Ascending aorta (tissue), 2 donors: ENCODE results near the gene JPT2. TPM values are rescaled to one million over a fixed set of nuclear protein-coding genes. Genes with fewer than 3 reads are reported as not detected.

Experiments
- DNase-seq, 2 donors: peaks; one replicate each; pipeline ENCODE4 v3.0.0-alpha.2; 2019; ENCODE audit warnings: low spot score in 2 of 2
- H3K27ac ChIP-seq, 2 donors: fragments of 200-600 bp; sonication (generic); one replicate each; pipeline ENCODE4 v1.5.1; 2016 to 2017; ENCODE audit warnings: mild to moderate bottlenecking in 1 of 2
- H3K27me3 ChIP-seq: fragments of 200-600 bp; sonication (generic); one replicate; pipeline ENCODE4 v1.5.1; 2017
- H3K36me3 ChIP-seq, 2 donors: fragments of 200-600 bp; sonication (generic); one replicate each; pipeline ENCODE4 v1.5.1; 2016
- H3K4me1 ChIP-seq, 2 donors: fragments of 200-600 bp; sonication (generic); one replicate each; pipeline ENCODE4 v1.5.1; 2016 to 2017; ENCODE audit warnings: mild to moderate bottlenecking in 1 of 2
- H3K4me3 ChIP-seq, 2 donors: fragments of 200-600 bp; sonication (generic); one replicate each; pipeline ENCODE4 v1.5.1; 2016 to 2017; ENCODE audit warnings: mild to moderate bottlenecking in 1 of 2
- H3K9me3 ChIP-seq, 2 donors: fragments of 200-600 bp; sonication (generic); one replicate each; pipeline ENCODE4 v1.5.1; 2016
- intact Hi-C: fragments of 100-400 bp; cut with DNase I; formaldehyde crosslinking; loops from one replicate; pipeline ENCODE4 v1.15.1; 2023
- total RNA-seq: library from RNA; depleted of rRNA; stranded (reverse); fragments of >200 nt; gene quantifications from one replicate; pipeline ENCODE4 v1.1.0, GENCODE V29; 2016
- TF ChIP-seq, protein P1 (sequence below), 3 experiments: fragments of 200-600 bp in 2 of 3; fragments of 450-650 bp in 1 of 3; sonication (generic) in 2 of 3; IDR thresholded peaks; one replicate each; pipeline ENCODE4 v1.5.1; 2016 to 2019; ENCODE audit warnings: antibody characterized with exemption in 3 of 3, mild to moderate bottlenecking in 1 of 3, moderate library complexity in 1 of 3

JPT2 gene
- total RNA-seq, 1 donor from 2014 or later = 18.3 TPM

DNA sequence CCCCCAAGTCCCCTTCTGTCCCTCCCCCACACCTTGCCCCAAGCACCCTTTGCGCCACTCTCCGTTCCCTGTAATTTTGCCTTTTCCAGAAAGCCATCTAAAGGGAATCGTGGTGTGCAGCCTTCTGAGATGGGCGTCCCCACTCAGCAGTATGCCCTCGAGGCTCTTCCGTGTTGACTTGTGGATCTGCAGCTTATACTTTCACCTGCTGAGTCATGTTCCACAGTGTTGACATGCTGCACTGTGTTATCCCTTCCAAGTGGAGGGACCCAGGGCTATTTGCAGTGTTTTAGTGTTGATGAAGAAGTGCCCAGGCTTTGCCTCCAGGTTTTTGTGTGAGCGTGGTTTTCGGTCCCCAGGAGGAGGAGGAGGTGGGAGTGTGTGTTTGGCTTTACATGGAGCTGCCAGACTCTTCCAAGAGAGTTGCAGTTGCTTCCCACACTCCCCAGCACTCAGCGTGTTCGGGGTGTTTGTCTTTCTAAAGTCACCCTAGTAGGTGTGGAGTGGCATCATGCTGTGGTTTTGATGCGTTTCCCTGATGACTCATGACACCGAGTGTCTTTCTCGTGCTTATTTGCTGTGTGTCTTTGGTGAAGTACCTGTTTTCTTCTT is 32.1 kb upstream of the JPT2 start:
- no peaks in the 10 kb centered on the region for H3K9me3 ChIP-seq
- TF ChIP-seq, protein P1, sequence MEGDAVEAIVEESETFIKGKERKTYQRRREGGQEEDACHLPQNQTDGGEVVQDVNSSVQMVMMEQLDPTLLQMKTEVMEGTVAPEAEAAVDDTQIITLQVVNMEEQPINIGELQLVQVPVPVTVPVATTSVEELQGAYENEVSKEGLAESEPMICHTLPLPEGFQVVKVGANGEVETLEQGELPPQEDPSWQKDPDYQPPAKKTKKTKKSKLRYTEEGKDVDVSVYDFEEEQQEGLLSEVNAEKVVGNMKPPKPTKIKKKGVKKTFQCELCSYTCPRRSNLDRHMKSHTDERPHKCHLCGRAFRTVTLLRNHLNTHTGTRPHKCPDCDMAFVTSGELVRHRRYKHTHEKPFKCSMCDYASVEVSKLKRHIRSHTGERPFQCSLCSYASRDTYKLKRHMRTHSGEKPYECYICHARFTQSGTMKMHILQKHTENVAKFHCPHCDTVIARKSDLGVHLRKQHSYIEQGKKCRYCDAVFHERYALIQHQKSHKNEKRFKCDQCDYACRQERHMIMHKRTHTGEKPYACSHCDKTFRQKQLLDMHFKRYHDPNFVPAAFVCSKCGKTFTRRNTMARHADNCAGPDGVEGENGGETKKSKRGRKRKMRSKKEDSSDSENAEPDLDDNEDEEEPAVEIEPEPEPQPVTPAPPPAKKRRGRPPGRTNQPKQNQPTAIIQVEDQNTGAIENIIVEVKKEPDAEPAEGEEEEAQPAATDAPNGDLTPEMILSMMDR (IDR thresholded peaks at IDR 0.05) = no peak
- no peaks in the 10 kb centered on the region for H3K4me1 ChIP-seq
- no peaks in the 10 kb centered on the region for H3K27me3 ChIP-seq
- H3K4me3 ChIP-seq = no peak overlapping the region
- no peak for DNase-seq
- no peak overlapping the region for H3K27ac ChIP-seq
- intact Hi-C loops = no loop called here
- H3K36me3 ChIP-seq = peaks cover 43 to 57% of the 10 kb centered on the region in 2 donors

DNA sequence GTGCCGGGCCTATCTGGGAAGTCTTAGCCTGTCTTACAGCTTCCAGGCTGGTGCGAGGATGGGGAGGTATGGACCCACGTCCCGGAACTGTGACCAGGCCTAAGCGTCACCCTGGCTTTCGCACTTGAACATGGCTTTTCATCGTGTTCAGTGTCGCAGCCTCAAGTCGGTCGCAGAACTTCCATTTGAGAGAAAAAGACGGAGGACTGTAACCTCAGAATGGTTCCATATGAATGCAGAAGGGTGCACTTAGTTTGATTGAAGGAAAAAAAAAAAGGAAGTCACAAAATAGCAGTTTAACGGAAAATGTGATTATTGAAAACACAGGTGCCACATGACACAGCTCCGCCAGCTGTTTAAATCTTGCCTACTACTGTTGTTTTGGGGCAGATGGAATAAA is 30.2 kb upstream of the JPT2 start:
- H3K4me1 ChIP-seq = no peaks in the 10 kb centered on the region
- no peak overlapping the region for H3K27ac ChIP-seq
- H3K4me3 ChIP-seq = no peak overlapping the region
- no peaks in the 10 kb centered on the region for H3K27me3 ChIP-seq
- peaks cover 34 to 51% of the 10 kb centered on the region in 2 donors for H3K36me3 ChIP-seq
- H3K9me3 ChIP-seq = no peaks in the 10 kb centered on the region
- no peak for DNase-seq
- intact Hi-C loops = no loop called here
- TF ChIP-seq, protein P1 (IDR thresholded peaks at IDR 0.05) = no peak

DNA sequence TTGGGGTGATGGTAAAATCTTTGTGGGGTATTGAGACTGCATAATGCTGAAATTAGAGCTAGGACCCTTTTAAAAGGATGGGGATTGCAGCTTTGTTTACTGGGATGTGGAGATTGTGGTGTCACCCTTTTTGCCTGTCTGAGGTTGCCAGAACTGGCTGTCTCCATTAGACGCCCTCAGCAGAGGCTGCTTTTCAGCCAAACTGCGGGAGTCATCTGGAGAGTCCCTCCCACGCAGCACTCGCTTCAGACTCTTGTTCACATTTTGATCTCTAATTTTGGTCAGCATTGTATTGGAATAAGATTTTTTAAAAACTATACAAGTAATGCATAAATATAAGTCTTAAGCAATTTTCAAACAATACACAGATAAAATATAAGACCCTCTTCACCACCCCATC is 27.9 kb upstream of the JPT2 start:
- TF ChIP-seq, protein P1 (IDR thresholded peaks at IDR 0.05) = no peak
- no peak for DNase-seq

DNA sequence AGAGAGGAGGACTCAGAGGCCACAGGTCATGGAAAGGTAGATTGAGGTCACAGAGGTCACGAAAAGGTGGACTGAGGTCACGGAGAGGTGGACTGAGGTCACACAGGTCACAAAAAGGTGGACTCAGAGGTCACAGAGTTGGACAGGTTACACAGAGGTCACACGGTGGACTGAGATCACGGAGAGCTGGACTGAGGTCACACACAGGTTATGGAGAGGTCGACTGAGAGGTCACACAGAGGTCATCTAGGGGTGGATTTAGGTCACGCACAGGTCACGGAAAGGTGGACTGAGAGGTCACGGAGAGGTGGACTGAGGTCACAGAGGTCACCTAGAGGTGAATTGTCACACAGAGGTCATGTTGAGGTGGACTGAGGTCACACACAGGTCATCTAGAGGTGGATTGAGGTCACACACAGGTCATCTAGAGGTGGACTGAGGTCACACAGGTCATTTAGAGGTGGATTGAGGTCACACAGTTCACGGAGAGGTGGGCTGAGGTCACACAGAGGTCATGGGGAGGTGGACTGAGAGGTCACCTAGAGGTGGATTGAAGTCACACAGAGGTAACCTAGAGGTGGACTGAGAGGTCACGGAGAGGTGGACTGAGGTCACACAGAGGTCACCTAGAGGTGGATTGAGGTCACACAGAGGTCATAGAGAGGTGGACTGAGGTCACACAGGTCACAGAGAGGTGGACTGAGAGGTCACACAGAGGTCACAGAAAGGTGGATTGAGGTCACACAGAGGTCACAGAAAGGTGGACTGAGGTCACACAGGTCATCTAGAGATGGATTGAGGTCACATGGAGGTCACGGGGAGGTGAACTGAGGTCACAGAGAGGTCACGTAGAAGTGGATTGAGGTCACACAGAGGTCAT is 26.7 kb upstream of the JPT2 start:
- no peak for DNase-seq
- peaks cover 48 to 60% of the 10 kb centered on the region in 2 donors for H3K36me3 ChIP-seq
- intact Hi-C loops = no loop called here

More for the DNA sequence above, 27.9 kb upstream of the JPT2 start:
- Histone ChIP-seq H3K36me3 (peaks cover 43 to 60% of the 10 kb centered on the region in 2 donors), H3K9me3 (no peaks in the 10 kb centered on the region), H3K4me1 (no peaks in the 10 kb centered on the region), H3K4me3 (no peak overlapping the region), H3K27me3 (no peaks in the 10 kb centered on the region), H3K27ac (no peak overlapping the region)
- intact Hi-C loops = no loop called here

DNA sequence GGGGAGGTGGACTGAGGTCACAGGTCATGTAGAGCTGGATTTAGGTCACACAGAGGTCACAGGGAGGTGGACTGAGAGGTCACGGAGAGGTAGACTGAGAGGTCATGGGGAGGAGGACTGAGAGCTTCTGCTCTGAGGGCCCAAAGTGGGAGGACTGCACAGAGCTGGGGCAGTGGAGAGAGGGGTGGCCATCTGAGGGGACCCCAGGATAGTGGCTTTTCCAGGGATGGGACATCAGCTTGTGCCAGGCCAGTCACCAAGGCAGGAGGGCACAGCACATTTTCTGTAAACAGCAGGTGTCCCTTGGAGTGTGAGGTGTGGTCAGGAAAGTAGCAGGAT is 26.1 kb upstream of the JPT2 start:
- Histone ChIP-seq H3K27ac (no peak overlapping the region), H3K4me1 (no peaks in the 10 kb centered on the region), H3K9me3 (no peaks in the 10 kb centered on the region), H3K4me3 (no peak overlapping the region), H3K36me3 (peaks cover 54 to 60% of the 10 kb centered on the region in 2 donors), H3K27me3 (no peaks in the 10 kb centered on the region)
- TF ChIP-seq, protein P1 (IDR thresholded peaks at IDR 0.05) = no peak
- DNase-seq = no peak
- intact Hi-C loops = no loop called here

More for the DNA sequence above, 26.7 kb upstream of the JPT2 start:
- Histone ChIP-seq H3K27ac (no peak overlapping the region), H3K4me3 (no peak overlapping the region), H3K9me3 (no peaks in the 10 kb centered on the region), H3K4me1 (no peaks in the 10 kb centered on the region), H3K27me3 (no peaks in the 10 kb centered on the region)
- TF ChIP-seq, protein P1 (IDR thresholded peaks at IDR 0.05) = no peak
